KOPT-K1 (cell line): ENCODE results near the gene FAM98B.

Experiments
- H3K27ac ChIP-seq: fragments of 200-600 bp; sonication (generic); 2 replicates; pipeline ENCODE4 v1.5.1; 2016; ENCODE audit warnings: antibody characterized with exemption, mild to moderate bottlenecking, low read depth, low read length; ENCODE audit not compliant: poor library complexity, severe bottlenecking
- H3K36me3 ChIP-seq: fragments of 200-600 bp; sonication (generic); 2 replicates; pipeline ENCODE4 v1.5.1; 2017; ENCODE audit warnings: antibody characterized with exemption, mild to moderate bottlenecking, low read length, moderate library complexity; ENCODE audit not compliant: insufficient read depth
- H3K9me3 ChIP-seq: fragments of 200-600 bp; sonication (generic); 2 replicates; pipeline ENCODE4 v1.5.1; 2017; ENCODE audit warnings: antibody characterized with exemption, low read length, mild to moderate bottlenecking; ENCODE audit not compliant: insufficient read depth, poor library complexity, severe bottlenecking

Gene FAM98B

GRCh38 chr15:38440353-38441129 lies 13.4 kb upstream of the FAM98B start:
- Histone ChIP-seq H3K9me3 (no peaks in the 10 kb centered on the region), H3K36me3 (no peaks in the 10 kb centered on the region), H3K27ac (no peak overlapping the region)

DNA sequence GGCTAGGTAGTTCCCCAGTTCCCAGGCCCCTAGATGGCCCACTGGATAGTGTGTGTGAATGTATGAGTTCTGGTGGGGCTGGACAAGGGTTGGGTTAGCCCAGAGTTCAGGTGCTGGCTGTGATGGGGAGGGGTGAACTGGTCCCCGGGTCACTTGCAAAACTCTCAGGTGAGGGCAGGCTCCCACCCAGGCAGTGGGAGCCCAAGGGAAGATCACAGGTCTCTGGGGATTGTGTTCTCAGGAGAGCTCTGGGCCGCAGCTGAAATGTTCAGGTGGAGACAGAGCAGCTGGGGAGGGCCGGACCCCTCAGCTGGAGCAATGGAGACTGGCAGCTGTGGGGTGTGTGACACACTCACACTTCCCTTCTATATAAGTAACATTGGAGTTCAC lies 12.8 kb upstream of the FAM98B start:
- Histone ChIP-seq H3K9me3 (no peaks in the 10 kb centered on the region), H3K36me3 (no peaks in the 10 kb centered on the region), H3K27ac (no peak overlapping the region)

- Histone ChIP-seq H3K9me3 (no peaks in the 10 kb centered on the region), H3K27ac (peak overlapping the region; percentile 77), H3K36me3 (no peaks in the 10 kb centered on the region)
Observed at GRCh38 chr15:38454696-38455090, 766 bp downstream of the FAM98B start.

GRCh38 chr15:38455092-38455491 lies 1.2 kb downstream of the FAM98B start:
- Histone ChIP-seq H3K9me3 (no peaks in the 10 kb centered on the region), H3K36me3 (no peaks in the 10 kb centered on the region), H3K27ac (peak overlapping the region; percentile 77)

GRCh38 chr15:38458646-38459045 lies 4.7 kb downstream of the FAM98B start:
- H3K9me3 ChIP-seq, result no peaks in the 10 kb centered on the region
- no peak overlapping the region for H3K27ac ChIP-seq
- no peaks in the 10 kb centered on the region for H3K36me3 ChIP-seq

DNA sequence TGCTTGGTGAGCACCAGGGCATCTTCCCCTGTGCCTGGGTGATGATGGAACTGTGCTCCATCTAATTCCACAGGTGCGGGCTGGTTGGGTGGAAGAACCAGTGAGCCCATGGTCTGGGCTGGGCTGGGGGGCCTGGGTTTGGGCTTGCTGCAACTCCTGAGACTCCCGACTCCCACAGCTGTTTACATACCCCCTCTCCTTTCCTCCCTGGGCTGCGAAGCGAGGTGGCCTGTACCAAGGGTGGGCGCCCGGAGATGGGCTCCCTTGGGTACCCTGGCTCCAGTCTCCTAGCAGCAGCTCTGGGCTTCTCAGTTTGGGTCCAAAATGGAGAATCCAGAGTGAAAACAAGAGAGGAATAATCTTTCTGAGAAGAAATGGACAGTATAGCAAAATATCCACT lies 5.6 kb downstream of the FAM98B start:
- Histone ChIP-seq H3K9me3 (no peaks in the 10 kb centered on the region), H3K36me3 (no peaks in the 10 kb centered on the region), H3K27ac (no peak overlapping the region)

DNA sequence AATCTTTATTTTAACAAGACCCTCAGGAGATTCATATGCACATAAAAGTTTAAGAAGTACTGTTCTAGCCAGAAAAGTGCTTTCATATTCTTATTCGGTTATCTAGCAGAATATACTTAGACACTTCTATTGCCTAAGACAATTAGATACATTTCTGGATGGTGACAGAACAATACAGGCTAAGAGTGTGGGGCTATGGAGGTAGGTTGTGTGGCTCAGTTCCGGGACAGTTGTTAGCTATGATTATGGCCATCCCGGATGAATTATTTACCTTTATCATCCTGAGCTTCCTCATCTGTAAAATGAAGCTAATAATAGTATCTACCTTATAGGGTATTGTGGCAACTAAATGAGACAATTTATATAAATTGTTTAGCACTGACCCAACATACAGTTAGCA lies 6.6 kb downstream of the FAM98B start:
- H3K9me3 ChIP-seq, result no peaks in the 10 kb centered on the region
- H3K27ac ChIP-seq, result no peak overlapping the region
- no peaks in the 10 kb centered on the region for H3K36me3 ChIP-seq

- Histone ChIP-seq H3K27ac (no peak overlapping the region), H3K9me3 (no peaks in the 10 kb centered on the region), H3K36me3 (no peaks in the 10 kb centered on the region)
Observed at GRCh38 chr15:38461066-38461833, 7.3 kb downstream of the FAM98B start.

GRCh38 chr15:38463893-38464292 lies 10.0 kb downstream of the FAM98B start:
- peaks cover 4% of the 10 kb centered on the region; the same call in 1 of the 2 replicates for H3K36me3 ChIP-seq
- no peak overlapping the region for H3K27ac ChIP-seq
- H3K9me3 ChIP-seq, result no peaks in the 10 kb centered on the region

- Histone ChIP-seq H3K27ac (no peak overlapping the region), H3K9me3 (no peaks in the 10 kb centered on the region), H3K36me3 (peaks cover 4% of the 10 kb centered on the region; the same call in 1 of the 2 replicates)
Observed at GRCh38 chr15:38464675-38465074, 10.7 kb downstream of the FAM98B start.

- peaks cover 29% of the 10 kb centered on the region for H3K36me3 ChIP-seq
- H3K9me3 ChIP-seq, result no peaks in the 10 kb centered on the region
- H3K27ac ChIP-seq, result no peak overlapping the region
Observed at GRCh38 chr15:38470816-38471215, 16.9 kb downstream of the FAM98B start.

DNA sequence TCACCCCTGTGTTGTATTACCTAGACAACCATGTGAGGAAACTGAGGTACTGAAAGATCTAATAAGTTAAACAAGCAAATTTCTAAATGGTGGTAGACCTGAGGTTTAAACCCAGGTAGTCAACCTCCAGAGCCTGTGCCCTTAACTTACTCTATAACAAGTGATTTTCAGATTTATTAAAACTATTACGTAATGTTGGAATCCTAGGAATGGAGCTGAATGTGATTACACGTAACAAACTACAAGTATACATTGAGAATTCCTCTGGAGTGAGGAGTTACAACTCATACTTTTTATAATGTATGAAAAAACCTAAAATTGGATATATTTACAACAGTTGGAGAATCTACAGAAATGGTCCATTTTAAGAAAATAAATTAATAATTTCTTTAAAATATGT lies 18.0 kb downstream of the FAM98B start:
- peaks cover 40% of the 10 kb centered on the region for H3K36me3 ChIP-seq
- H3K9me3 ChIP-seq, result no peaks in the 10 kb centered on the region
- H3K27ac ChIP-seq, result no peak overlapping the region

- Histone ChIP-seq H3K9me3 (no peaks in the 10 kb centered on the region), H3K27ac (no peak overlapping the region), H3K36me3 (peaks cover 50% of the 10 kb centered on the region)
Observed at GRCh38 chr15:38474155-38474757, 20.3 kb downstream of the FAM98B start.

DNA sequence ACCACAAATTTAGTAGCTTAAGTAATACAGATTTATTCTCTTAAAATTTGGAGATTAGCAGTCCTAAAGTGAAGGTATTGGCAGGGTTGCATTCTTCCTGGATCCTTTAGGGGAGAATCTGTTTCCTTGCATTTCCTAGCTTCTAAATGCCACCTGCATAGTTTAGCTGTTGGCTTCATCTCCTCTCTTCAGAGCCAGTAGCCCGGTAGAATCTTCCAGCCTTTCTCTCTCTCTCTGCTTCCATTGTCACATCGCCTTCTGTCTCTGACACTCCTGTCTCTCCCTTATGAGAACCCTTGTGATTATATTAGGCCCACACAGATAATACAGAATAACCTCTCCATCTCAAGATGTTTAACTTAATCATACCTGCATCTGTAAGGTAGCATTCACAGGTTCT lies 21.4 kb downstream of the FAM98B start:
- H3K36me3 ChIP-seq, result peaks cover 55% of the 10 kb centered on the region

DNA sequence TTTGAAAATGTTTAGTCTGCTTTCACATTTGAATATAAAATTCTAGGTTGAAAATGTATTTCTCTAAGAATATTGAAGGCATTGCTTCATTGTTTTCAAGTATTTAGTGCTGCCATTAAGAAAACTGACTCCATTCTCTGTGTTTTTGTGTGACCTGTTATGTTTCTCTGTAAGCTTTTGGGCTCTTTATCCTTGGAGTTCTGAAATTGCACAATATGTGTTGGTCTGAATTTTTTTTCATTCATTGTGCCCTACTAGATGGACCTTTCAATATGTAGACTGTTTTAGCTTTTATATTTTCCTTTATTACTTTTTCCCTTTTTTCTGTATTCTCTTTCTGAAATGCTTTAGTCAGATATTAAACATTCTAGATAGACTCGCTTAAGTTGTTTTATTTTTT lies 22.2 kb downstream of the FAM98B start:
- Histone ChIP-seq H3K9me3 (no peaks in the 10 kb centered on the region), H3K36me3 (peaks cover 49% of the 10 kb centered on the region), H3K27ac (no peak overlapping the region)

More for the DNA sequence above, 21.4 kb downstream of the FAM98B start:
- no peaks in the 10 kb centered on the region for H3K9me3 ChIP-seq
- H3K27ac ChIP-seq, result no peak overlapping the region
